NK-92 treated with Interleukin-12 subunit alpha and Interleukin-12 subunit beta, amount 100 ng/mL, for 24 hours (cell line): ENCODE data around the gene ATXN2.
"Not testable (repeated sequence)": the region's sequence is repeated elsewhere in the genome, so short reads cannot be mapped to it uniquely, and the experiment has no call there.

Experiments
- DNase-seq: peaks from one replicate; lab custom pipeline; 2025; lab: John Stamatoyannopoulos, UW

Gene ATXN2

GRCh38 chr12:111574797-111575443 lies 24.2 kb downstream of the ATXN2 start:
- DNase-seq: no peak

- no peak for DNase-seq
Measured at GRCh38 chr12:111573476-111573875, 25.6 kb downstream of the ATXN2 start.

GRCh38 chr12:111570084-111570961 lies 28.8 kb downstream of the ATXN2 start:
- DNase-seq: no peak

GRCh38 chr12:111569363-111570083 lies 29.6 kb downstream of the ATXN2 start:
- DNase-seq: no peak

- not testable (repeated sequence) for DNase-seq
Measured at GRCh38 chr12:111560844-111561243, 38.3 kb downstream of the ATXN2 start.

GRCh38 chr12:111558107-111558376 lies 41.1 kb downstream of the ATXN2 start:
- no peak for DNase-seq

- DNase-seq: no peak
Measured at GRCh38 chr12:111557271-111558106, 41.6 kb downstream of the ATXN2 start.

- DNase-seq: no peak
Measured at GRCh38 chr12:111556676-111557075, 42.4 kb downstream of the ATXN2 start.

GRCh38 chr12:111555313-111555712 lies 43.8 kb downstream of the ATXN2 start:
- DNase-seq: not testable (repeated sequence)

GRCh38 chr12:111546758-111547383 lies 52.2 kb downstream of the ATXN2 start:
- no peak for DNase-seq

GRCh38 chr12:111546171-111546570 lies 52.9 kb downstream of the ATXN2 start:
- DNase-seq: no peak

- no peak for DNase-seq
Measured at GRCh38 chr12:111544032-111544431, 55.1 kb downstream of the ATXN2 start.

- no peak for DNase-seq
Measured at GRCh38 chr12:111532751-111533150, 66.4 kb downstream of the ATXN2 start.

GRCh38 chr12:111529424-111530368 lies 69.4 kb downstream of the ATXN2 start:
- DNase-seq: peak; percentile 4

GRCh38 chr12:111523587-111524167 lies 75.4 kb downstream of the ATXN2 start:
- no peak for DNase-seq

GRCh38 chr12:111521801-111522200 lies 77.3 kb downstream of the ATXN2 start:
- no peak for DNase-seq

- DNase-seq: no peak
Measured at GRCh38 chr12:111519937-111520336, 79.2 kb downstream of the ATXN2 start.

- no peak for DNase-seq
Measured at GRCh38 chr12:111519083-111519482, 80.0 kb downstream of the ATXN2 start.

GRCh38 chr12:111507719-111508118 lies 91.4 kb downstream of the ATXN2 start:
- not testable (repeated sequence) for DNase-seq

GRCh38 chr12:111507258-111507657 lies 91.9 kb downstream of the ATXN2 start:
- DNase-seq: not testable (repeated sequence)
